Transverse colon (tissue), 4 donors: ENCODE data around the gene UQCR11.

Experiments
- CTCF ChIP-seq, 5 experiments: fragments of 200-600 bp in 3 of 5; fragments of 450-650 bp in 2 of 5; sonication (generic) in 3 of 5; IDR thresholded peaks; 1 replicate in 2 of 5; 2 replicates in 3 of 5; pipeline ENCODE4 v1.5.1; 2016 to 2017; ENCODE audit warnings: antibody characterized with exemption in 5 of 5, inconsistent platforms in 3 of 5, mild to moderate bottlenecking in 2 of 5, moderate library complexity in 1 of 5
- POLR2AphosphoS5 ChIP-seq, 3 donors: sonication (generic); formaldehyde crosslinking; IDR thresholded peaks; one replicate each; pipeline ENCODE4 v1.6.1; 2016; ENCODE audit warnings: antibody characterized with exemption in 3 of 3

- no peak for TF ChIP-seq CTCF (IDR thresholded peaks at IDR 0.05)
- TF ChIP-seq POLR2AphosphoS5 (IDR thresholded peaks at IDR 0.05), result no peak
These were observed 13.7 kb downstream of the UQCR11 start for GRCh38 chr19:1591421-1592023.
